Peyer's patch (tissue), 4 donors: ENCODE measurements around the gene EXOC4. TPM values are rescaled to one million over a fixed set of nuclear protein-coding genes. Genes with fewer than 3 reads are reported as not detected.

Experiments
- DNase-seq, 3 donors: peaks; one replicate each; pipeline ENCODE4 v3.0.0-alpha.2; 2017 to 2019
- H3K27ac ChIP-seq, 4 donors: fragments of 200-600 bp; sonication (generic); one replicate each; pipeline ENCODE4 v1.5.1; 2016 to 2019
- H3K27me3 ChIP-seq, 2 donors: fragments of 200-600 bp; sonication (generic); one replicate each; pipeline ENCODE4 v1.5.1; 2019
- H3K36me3 ChIP-seq, 3 donors: fragments of 200-600 bp; sonication (generic); one replicate each; pipeline ENCODE4 v1.5.1; 2016 to 2019
- H3K4me1 ChIP-seq, 4 donors: fragments of 200-600 bp; sonication (generic); one replicate each; pipeline ENCODE4 v1.5.1; 2016 to 2019
- H3K4me3 ChIP-seq, 4 donors: fragments of 200-600 bp; sonication (generic); 1 replicate in 3 of 4; 2 replicates in 1 of 4; pipeline ENCODE4 v1.5.1; 2016 to 2019; ENCODE audit warnings: mild to moderate bottlenecking in 1 of 4
- H3K9me3 ChIP-seq, 4 donors: fragments of 200-600 bp; sonication (generic); one replicate each; pipeline ENCODE4 v1.5.1; 2016 to 2019; ENCODE audit warnings: mild to moderate bottlenecking in 1 of 4
- POLR2A ChIP-seq, 2 donors: fragments of 450-650 bp; IDR thresholded peaks; one replicate each; pipeline ENCODE4 v1.5.1; 2017; ENCODE audit warnings: antibody characterized with exemption in 2 of 2, mild to moderate bottlenecking in 2 of 2, moderate library complexity in 2 of 2
- total RNA-seq, 4 donors: library from RNA; depleted of rRNA; stranded (reverse); fragments of >200 nt; gene quantifications; one replicate each; pipeline ENCODE4 v1.1.0, GENCODE V29; 2016
- TF ChIP-seq, protein P1 (sequence below), 6 experiments: fragments of 450-650 bp in 4 of 6; fragments of 200-600 bp in 2 of 6; sonication (generic) in 1 of 6; IDR thresholded peaks; one replicate each; pipeline ENCODE4 v1.5.1; 2017 to 2019; ENCODE audit warnings: antibody characterized with exemption in 6 of 6, mild to moderate bottlenecking in 3 of 6, moderate library complexity in 1 of 6

EXOC4 gene
- total RNA-seq, 4 donors from 2014 or later: 128 to 502 (median 141) TPM

GRCh38 chr7:133829336-133829897, 576.5 kb downstream of the EXOC4 start:
- H3K27ac ChIP-seq: no peak overlapping the region
- TF ChIP-seq, protein P1, sequence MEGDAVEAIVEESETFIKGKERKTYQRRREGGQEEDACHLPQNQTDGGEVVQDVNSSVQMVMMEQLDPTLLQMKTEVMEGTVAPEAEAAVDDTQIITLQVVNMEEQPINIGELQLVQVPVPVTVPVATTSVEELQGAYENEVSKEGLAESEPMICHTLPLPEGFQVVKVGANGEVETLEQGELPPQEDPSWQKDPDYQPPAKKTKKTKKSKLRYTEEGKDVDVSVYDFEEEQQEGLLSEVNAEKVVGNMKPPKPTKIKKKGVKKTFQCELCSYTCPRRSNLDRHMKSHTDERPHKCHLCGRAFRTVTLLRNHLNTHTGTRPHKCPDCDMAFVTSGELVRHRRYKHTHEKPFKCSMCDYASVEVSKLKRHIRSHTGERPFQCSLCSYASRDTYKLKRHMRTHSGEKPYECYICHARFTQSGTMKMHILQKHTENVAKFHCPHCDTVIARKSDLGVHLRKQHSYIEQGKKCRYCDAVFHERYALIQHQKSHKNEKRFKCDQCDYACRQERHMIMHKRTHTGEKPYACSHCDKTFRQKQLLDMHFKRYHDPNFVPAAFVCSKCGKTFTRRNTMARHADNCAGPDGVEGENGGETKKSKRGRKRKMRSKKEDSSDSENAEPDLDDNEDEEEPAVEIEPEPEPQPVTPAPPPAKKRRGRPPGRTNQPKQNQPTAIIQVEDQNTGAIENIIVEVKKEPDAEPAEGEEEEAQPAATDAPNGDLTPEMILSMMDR (IDR thresholded peaks at IDR 0.05): no peak
- TF ChIP-seq POLR2A (IDR thresholded peaks at IDR 0.05): no peak
- no peaks in the 10 kb centered on the region for H3K27me3 ChIP-seq
- no peak for DNase-seq
- H3K9me3 ChIP-seq: no peaks in the 10 kb centered on the region
- H3K4me3 ChIP-seq: no peak overlapping the region
- H3K36me3 ChIP-seq: no peaks in the 10 kb centered on the region
- H3K4me1 ChIP-seq: no peaks in the 10 kb centered on the region

- Histone ChIP-seq H3K27me3 (no peaks in the 10 kb centered on the region), H3K36me3 (no peaks in the 10 kb centered on the region), H3K4me1 (no peaks in the 10 kb centered on the region), H3K27ac (no peak overlapping the region), H3K4me3 (no peak overlapping the region), H3K9me3 (no peaks in the 10 kb centered on the region)
- DNase-seq: no peak
- no peak for TF ChIP-seq POLR2A (IDR thresholded peaks at IDR 0.05)
- TF ChIP-seq, protein P1 (IDR thresholded peaks at IDR 0.05): no peak
Observed at GRCh38 chr7:133830081-133830480, 577.2 kb downstream of the EXOC4 start.

DNA sequence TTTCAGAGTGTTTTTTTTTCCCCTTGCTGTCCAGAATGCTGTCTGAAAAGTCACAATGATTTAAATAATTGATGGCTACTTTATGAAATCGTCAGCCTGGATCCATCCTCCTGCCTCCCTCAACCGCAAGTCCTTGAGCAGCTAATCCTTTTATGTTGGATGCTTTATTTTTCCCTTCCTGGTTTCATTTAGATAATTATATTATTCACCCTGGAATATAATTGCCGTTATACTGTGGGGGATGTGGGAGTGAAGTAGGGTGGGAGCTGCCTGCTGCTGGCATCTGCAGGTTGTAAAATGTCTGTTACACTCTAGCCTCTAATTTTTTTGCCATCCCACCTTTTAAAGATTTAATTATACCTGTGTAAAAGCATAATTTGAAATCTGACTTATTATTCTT, 583.8 kb downstream of the EXOC4 start:
- TF ChIP-seq POLR2A (IDR thresholded peaks at IDR 0.05): no peak
- TF ChIP-seq, protein P1 (IDR thresholded peaks at IDR 0.05): no peak
- Histone ChIP-seq H3K27ac (no peak overlapping the region), H3K27me3 (no peaks in the 10 kb centered on the region), H3K9me3 (no peaks in the 10 kb centered on the region), H3K36me3 (no peaks in the 10 kb centered on the region), H3K4me1 (no peaks in the 10 kb centered on the region), H3K4me3 (no peak overlapping the region)
- no peak for DNase-seq

DNA sequence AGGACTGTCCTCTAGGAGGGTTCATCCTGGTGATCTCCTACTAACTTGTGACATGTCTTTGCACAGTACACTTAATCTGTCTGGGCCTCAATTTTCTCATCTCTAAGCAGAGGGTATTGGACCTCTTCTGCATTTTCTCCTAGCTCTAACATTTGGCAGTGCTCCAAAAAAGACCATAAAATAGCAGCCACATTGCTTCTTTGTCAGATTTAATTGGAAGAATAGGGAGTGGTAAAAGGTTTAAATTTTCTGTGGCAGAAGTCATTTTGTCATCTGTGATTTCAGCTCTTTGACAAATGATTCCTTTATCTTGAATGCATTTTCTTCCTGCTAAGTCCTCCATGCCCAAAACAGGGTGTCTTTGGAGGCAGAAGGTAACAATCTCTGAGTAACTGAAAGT, 584.3 kb downstream of the EXOC4 start:
- Histone ChIP-seq H3K27me3 (no peaks in the 10 kb centered on the region), H3K27ac (no peak overlapping the region), H3K4me1 (no peaks in the 10 kb centered on the region), H3K9me3 (no peaks in the 10 kb centered on the region), H3K4me3 (no peak overlapping the region), H3K36me3 (no peaks in the 10 kb centered on the region)
- DNase-seq: no peak
- TF ChIP-seq POLR2A (IDR thresholded peaks at IDR 0.05): no peak
- TF ChIP-seq, protein P1 (IDR thresholded peaks at IDR 0.05): no peak

GRCh38 chr7:133839121-133839520, 586.2 kb downstream of the EXOC4 start:
- Histone ChIP-seq H3K27ac (no peak overlapping the region), H3K27me3 (no peaks in the 10 kb centered on the region)

More at GRCh38 chr7:133839121-133839520, 586.2 kb downstream of the EXOC4 start:
- Histone ChIP-seq H3K9me3 (no peaks in the 10 kb centered on the region), H3K4me3 (no peak overlapping the region), H3K36me3 (no peaks in the 10 kb centered on the region), H3K4me1 (no peaks in the 10 kb centered on the region)
- no peak for DNase-seq
- no peak for TF ChIP-seq POLR2A (IDR thresholded peaks at IDR 0.05)
- TF ChIP-seq, protein P1 (IDR thresholded peaks at IDR 0.05): no peak
